Omental fat pad (tissue), 4 donors: ENCODE data around the gene SERPINB10. TPM values are rescaled to one million over a fixed set of nuclear protein-coding genes. Genes with fewer than 3 reads are reported as not detected.

Source experiments
- ATAC-seq: fragments of 150-250 bp; one replicate; pipeline ENCODE4 v1.9.1; 2016; ENCODE audit warnings: mild to moderate bottlenecking, moderate library complexity; ENCODE audit not compliant: low FRiP score
- DNase-seq: peaks from one replicate; pipeline ENCODE4 v3.0.0-alpha.2; 2019; ENCODE audit warnings: low spot score
- total RNA-seq, 4 donors: library from RNA; depleted of rRNA; stranded (reverse); fragments of >200 nt; gene quantifications; one replicate each; pipeline ENCODE4 v1.1.0, GENCODE V29; 2016
- TF ChIP-seq, protein P1 (sequence below), 3 donors: fragments of 450-650 bp; IDR thresholded peaks; one replicate each; pipeline ENCODE4 v1.5.1; 2016 to 2017; ENCODE audit warnings: antibody characterized with exemption in 3 of 3, mild to moderate bottlenecking in 3 of 3, moderate library complexity in 2 of 3

SERPINB10 gene
- total RNA-seq, 4 donors from 2014 or later: 0.31 to 1.7 (median 0.72) TPM; not detected in 1

DNA sequence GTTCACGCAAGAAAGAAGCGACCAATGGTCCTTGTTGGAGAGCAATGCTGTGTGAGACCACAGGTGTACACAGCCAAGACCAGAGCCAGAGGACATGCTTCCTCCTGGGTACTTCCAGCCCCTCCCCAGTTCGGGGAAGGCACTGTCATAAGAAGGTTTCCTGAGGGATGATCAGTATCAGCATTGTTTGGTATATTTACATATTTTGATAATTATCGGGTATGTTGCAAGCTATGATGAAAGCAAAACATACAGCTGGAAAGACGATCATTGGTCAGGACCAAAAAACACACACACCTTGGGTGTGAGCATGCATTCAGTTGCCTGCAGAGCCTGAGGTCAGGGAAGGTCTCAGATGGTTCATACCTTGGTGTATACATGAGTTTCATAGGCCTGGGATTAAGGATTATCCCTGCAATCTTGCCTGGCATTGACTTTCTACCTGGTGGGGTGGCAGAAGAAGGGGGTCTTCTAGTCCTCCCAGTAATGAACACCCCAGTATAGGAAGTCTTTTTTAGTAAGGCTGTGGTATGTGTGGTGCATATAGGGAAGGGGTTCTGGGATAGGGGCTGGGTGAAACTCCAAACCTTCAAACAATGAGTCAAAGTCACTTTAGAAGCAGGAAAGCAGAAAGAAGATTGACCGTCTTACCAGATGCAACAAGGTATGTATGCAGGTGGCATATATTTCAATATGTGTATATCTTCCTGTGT lies 17.4 kb upstream of the SERPINB10 start:
- ATAC-seq (no peak), DNase-seq (no peak)
- TF ChIP-seq, protein P1, sequence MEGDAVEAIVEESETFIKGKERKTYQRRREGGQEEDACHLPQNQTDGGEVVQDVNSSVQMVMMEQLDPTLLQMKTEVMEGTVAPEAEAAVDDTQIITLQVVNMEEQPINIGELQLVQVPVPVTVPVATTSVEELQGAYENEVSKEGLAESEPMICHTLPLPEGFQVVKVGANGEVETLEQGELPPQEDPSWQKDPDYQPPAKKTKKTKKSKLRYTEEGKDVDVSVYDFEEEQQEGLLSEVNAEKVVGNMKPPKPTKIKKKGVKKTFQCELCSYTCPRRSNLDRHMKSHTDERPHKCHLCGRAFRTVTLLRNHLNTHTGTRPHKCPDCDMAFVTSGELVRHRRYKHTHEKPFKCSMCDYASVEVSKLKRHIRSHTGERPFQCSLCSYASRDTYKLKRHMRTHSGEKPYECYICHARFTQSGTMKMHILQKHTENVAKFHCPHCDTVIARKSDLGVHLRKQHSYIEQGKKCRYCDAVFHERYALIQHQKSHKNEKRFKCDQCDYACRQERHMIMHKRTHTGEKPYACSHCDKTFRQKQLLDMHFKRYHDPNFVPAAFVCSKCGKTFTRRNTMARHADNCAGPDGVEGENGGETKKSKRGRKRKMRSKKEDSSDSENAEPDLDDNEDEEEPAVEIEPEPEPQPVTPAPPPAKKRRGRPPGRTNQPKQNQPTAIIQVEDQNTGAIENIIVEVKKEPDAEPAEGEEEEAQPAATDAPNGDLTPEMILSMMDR (IDR thresholded peaks at IDR 0.05): no peak

DNA sequence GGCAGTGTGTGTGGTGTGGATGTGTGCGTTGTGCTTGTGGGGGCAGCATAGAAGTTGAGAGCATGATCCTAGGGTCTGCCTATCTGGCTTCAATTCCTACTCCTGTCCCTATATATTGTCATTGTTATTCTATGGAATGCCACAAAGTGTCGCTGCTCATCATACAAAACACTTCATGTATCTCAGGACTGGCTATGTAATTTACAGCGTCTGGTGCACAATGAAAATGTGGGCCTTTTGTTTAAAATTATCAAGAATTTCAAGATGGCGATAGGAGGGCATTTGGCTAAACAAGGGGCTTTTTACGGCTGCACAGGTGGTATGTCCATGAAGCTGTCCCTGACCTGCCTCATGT lies 16.8 kb upstream of the SERPINB10 start:
- DNase-seq (no peak), ATAC-seq (no peak)
- TF ChIP-seq, protein P1 (IDR thresholded peaks at IDR 0.05): no peak

DNA sequence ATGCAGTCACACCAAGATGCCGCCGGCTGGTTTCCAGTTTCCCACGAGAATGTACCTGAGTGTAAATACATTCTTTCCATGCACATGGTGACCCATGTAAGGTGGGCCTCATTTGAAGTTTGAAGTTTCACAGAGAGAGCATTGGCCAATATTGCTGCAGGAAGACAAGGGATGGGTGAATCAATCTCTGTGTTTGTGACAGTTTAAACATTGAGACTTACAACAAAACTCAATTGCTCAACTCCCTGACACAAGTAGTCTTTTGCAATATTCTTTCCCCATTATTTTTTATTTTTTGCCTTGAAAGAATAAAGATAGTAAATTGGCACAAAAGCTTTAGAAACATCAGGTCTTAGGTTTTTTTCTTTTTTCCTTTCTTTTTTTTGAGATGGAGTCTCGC lies 15.2 kb upstream of the SERPINB10 start:
- DNase-seq (no peak), ATAC-seq (no peak)
- TF ChIP-seq, protein P1 (IDR thresholded peaks at IDR 0.05): no peak

DNA sequence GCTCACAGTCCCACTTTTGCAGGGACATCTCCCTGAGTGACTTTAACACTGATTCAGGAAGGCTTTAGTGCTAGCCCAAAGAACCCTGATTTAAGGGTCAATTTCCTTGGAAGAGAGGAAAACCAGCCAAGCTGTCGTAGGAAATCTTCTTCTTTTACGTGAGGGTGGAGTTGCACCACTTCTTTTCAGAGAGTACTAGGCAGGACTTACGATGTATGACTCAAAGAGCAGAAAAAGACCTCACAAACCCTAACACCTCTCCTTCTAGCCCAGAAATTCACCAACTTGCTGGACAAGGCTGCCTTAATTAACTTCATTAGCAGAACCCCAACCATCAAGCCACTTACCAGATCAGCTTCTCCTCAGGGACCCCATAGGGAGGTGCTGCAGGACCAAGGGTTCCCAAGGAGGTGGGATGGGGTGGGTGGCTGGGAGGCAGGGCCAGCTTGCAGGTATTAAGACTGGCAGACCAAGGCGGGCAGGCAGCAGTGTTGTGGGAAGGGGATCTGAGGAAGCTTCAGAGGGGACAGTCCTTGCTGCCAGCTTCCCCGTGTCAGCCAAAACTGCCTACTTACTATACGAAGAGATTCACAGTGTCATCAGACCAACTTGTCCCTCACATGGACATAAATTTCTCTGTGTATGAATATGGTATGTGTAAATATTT lies 13.5 kb upstream of the SERPINB10 start:
- no peak for DNase-seq
- TF ChIP-seq, protein P1 (IDR thresholded peaks at IDR 0.05): no peak
- ATAC-seq: no peak

DNA sequence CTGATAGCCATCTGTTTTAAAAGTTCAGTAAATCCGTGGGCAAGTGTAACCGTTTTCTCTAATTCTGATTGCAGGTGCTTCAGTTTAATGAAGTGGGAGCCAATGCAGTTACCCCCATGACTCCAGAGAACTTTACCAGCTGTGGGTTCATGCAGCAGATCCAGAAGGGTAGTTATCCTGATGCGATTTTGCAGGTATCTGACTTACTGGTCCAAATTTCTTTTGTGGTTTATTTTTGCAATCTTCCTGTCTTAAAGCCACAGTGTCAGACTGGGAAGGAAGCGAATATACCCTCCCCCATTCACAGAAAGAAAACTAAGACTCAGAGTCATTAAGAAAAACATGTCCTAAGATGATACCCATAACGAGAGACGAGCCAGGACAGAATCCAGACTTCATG lies 12.6 kb upstream of the SERPINB10 start:
- TF ChIP-seq, protein P1 (IDR thresholded peaks at IDR 0.05): no peak
- DNase-seq (no peak), ATAC-seq (no peak)

DNA sequence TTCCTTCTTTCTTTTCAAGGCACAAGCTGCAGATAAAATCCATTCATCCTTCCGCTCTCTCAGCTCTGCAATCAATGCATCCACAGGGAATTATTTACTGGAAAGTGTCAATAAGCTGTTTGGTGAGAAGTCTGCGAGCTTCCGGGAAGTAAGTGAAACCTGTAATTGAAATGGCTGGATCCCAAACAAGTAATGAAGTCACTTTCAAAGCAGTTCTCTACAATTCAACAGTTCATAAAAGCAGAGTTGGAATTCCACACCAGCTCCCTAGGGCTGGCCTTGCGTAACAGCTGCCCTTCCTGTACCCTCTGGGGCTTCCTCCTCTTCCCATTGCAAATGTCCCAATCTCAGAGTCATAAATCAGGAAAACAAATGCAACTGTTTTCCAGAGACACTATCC lies 10.7 kb upstream of the SERPINB10 start:
- DNase-seq (no peak), ATAC-seq (no peak)
- TF ChIP-seq, protein P1 (IDR thresholded peaks at IDR 0.05): no peak

DNA sequence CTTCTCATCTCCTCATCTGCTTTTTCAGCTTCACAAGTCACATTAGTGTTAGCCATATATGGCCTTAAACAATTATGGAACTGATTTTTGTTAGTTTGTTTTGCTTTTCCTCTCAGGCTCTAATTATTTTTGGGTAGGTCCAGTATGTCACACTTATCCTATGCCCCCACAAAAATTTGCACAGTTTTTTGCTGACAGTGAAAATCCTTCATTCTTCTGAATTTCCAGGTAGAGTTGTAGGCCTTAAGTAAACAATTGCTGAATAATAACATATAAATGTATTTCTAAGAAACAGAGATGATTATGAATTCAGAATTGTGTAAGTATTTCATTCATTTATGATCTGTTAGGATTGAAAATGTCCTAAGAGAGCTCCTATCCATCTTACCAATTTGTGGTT lies 8.6 kb upstream of the SERPINB10 start:
- DNase-seq (no peak), ATAC-seq (no peak)
- TF ChIP-seq, protein P1 (IDR thresholded peaks at IDR 0.05): no peak
